GM18526 (cell line): Measurements from ENCODE around the gene MEST.

ENCODE experiments used
- POLR2A ChIP-seq: IDR thresholded peaks from 3 replicates; pipeline ENCODE4 v1.6.1; 2011; ENCODE audit not compliant: insufficient read length; ENCODE audit errors: extremely low read depth

The MEST gene

GRCh38 chr7:130554481-130554880 lies 62.6 kb downstream of the MEST start:
- no peak for TF ChIP-seq POLR2A
